ENCODE results near the gene ZNF658.
"Not testable (repeated sequence)": the region's sequence is repeated elsewhere in the genome, so short reads cannot be mapped to it uniquely, and the experiment has no call there.

GRCh38 chr9:66900490-66901131 is at the start of gene ZNF658:
- TF ChIP-seq CTCF (conservative IDR thresholded peaks at IDR 0.05; ENCODE audit: low read depth, low read length); EZH2 (IDR thresholded peaks at IDR 0.05; ENCODE audit: borderline replicate concordance, low read depth, low read length, poor library complexity, severe bottlenecking): not testable (repeated sequence)
